GM19035 (cell line): ENCODE measurements around the gene SMIM36.
"Not testable (repeated sequence)": the region's sequence is repeated elsewhere in the genome, so short reads cannot be mapped to it uniquely, and the experiment has no call there.

Experiments used
- ATAC-seq: cut with Tn5 transposase; IDR thresholded peaks from one replicate; pipeline ENCODE4 v1.9.1; 2021; ENCODE audit not compliant: unreplicated experiment

SMIM36 gene

GRCh38 chr17:55456307-55457240 lies 54.7 kb downstream of the SMIM36 start:
- ATAC-seq: no peak

- no peak for ATAC-seq
Observed at GRCh38 chr17:55454906-55455474, 56.3 kb downstream of the SMIM36 start.

- ATAC-seq: no peak
Observed at GRCh38 chr17:55453839-55454557, 57.3 kb downstream of the SMIM36 start.

- no peak for ATAC-seq
Observed at GRCh38 chr17:55452139-55452790, 59.0 kb downstream of the SMIM36 start.

GRCh38 chr17:55451758-55452138 lies 59.5 kb downstream of the SMIM36 start:
- ATAC-seq: no peak

- ATAC-seq: no peak
Observed at GRCh38 chr17:55451203-55451641, 60.0 kb downstream of the SMIM36 start.

GRCh38 chr17:55450232-55450825 lies 60.9 kb downstream of the SMIM36 start:
- no peak for ATAC-seq

- no peak for ATAC-seq
Observed at GRCh38 chr17:55448681-55449080, 62.6 kb downstream of the SMIM36 start.

GRCh38 chr17:55446581-55447205 lies 64.6 kb downstream of the SMIM36 start:
- no peak for ATAC-seq

GRCh38 chr17:55446004-55446403 lies 65.2 kb downstream of the SMIM36 start:
- ATAC-seq: not testable (repeated sequence)

GRCh38 chr17:55444471-55445441 lies 66.5 kb downstream of the SMIM36 start:
- peak; percentile 76 for ATAC-seq

GRCh38 chr17:55443904-55444303 lies 67.3 kb downstream of the SMIM36 start:
- ATAC-seq: no peak

- ATAC-seq: no peak
Observed at GRCh38 chr17:55442953-55443683, 68.1 kb downstream of the SMIM36 start.

- no peak for ATAC-seq
Observed at GRCh38 chr17:55442462-55442861, 68.8 kb downstream of the SMIM36 start.

GRCh38 chr17:55441544-55441943 lies 69.7 kb downstream of the SMIM36 start:
- no peak for ATAC-seq

GRCh38 chr17:55440391-55440790 lies 70.9 kb downstream of the SMIM36 start:
- ATAC-seq: no peak

GRCh38 chr17:55437159-55437605 lies 74.1 kb downstream of the SMIM36 start:
- peak; percentile 82 for ATAC-seq
